ENCODE measurements around the gene CHST5. TPM values are rescaled to one million over a fixed set of nuclear protein-coding genes. Genes with fewer than 3 reads are reported as not detected.

Gene CHST5
- total and polyA plus RNA-seq, 2 of the 8 experiments (the other 6 are each of a cell fraction or from before 2014, with no cell fraction given) = 0.13 to 0.23 TPM

- TF ChIP-seq HDAC2 (IDR thresholded peaks at IDR 0.05; ENCODE audit: borderline replicate concordance in 1 of 2, low read depth in 2 of 2, low read length in 2 of 2) (no peak), SIN3A (conservative IDR thresholded peaks at IDR 0.05 in 1 of 2, IDR thresholded peaks at IDR 0.05 in 1 of 2; ENCODE audit: low read depth in 1 of 2, low read length in 2 of 2) (no peak), CREB1 (IDR thresholded peaks at IDR 0.05) (no peak)
Measured at GRCh38 chr16:75567911-75568310, 32.0 kb upstream of the CHST5 start (continued).

All from H1 (cell line).